NCI-H69 (cell line): ENCODE results near the gene MAP6.
A peak's percentile ranks its signal among the peaks of the same experiment; 100 is the strongest.

ENCODE experiments used
- DNase-seq: peaks from one replicate; lab custom pipeline; 2025; lab: John Stamatoyannopoulos, UW

MAP6 gene

GRCh38 chr11:75549370-75549958 is 119.4 kb downstream of the MAP6 start:
- no peak for DNase-seq

GRCh38 chr11:75548595-75549272 is 120.1 kb downstream of the MAP6 start:
- no peak for DNase-seq

- DNase-seq: peak; percentile 77
Observed at GRCh38 chr11:75547617-75548058, 121.2 kb downstream of the MAP6 start.

GRCh38 chr11:75547177-75547576 is 121.7 kb downstream of the MAP6 start:
- DNase-seq: no peak

GRCh38 chr11:75543806-75544205 is 125.0 kb downstream of the MAP6 start:
- DNase-seq: no peak

- DNase-seq: no peak
Observed at GRCh38 chr11:75542088-75542438, 126.8 kb downstream of the MAP6 start.

- no peak for DNase-seq
Observed at GRCh38 chr11:75541193-75542087, 127.4 kb downstream of the MAP6 start.

- peak; percentile 39 for DNase-seq
Observed at GRCh38 chr11:75539459-75540334, 129.1 kb downstream of the MAP6 start.

GRCh38 chr11:75538150-75538942 is 130.5 kb downstream of the MAP6 start:
- peak; percentile 22 for DNase-seq

- no peak for DNase-seq
Observed at GRCh38 chr11:75537740-75538139, 131.1 kb downstream of the MAP6 start.
